ENCODE results near the gene NPTXR. TPM values are rescaled to one million over a fixed set of nuclear protein-coding genes. Genes with fewer than 3 reads are reported as not detected.

NPTXR gene
- total and polyA plus RNA-seq, 4 donors = 0.05 to 0.45 (median 0.16) TPM

DNA sequence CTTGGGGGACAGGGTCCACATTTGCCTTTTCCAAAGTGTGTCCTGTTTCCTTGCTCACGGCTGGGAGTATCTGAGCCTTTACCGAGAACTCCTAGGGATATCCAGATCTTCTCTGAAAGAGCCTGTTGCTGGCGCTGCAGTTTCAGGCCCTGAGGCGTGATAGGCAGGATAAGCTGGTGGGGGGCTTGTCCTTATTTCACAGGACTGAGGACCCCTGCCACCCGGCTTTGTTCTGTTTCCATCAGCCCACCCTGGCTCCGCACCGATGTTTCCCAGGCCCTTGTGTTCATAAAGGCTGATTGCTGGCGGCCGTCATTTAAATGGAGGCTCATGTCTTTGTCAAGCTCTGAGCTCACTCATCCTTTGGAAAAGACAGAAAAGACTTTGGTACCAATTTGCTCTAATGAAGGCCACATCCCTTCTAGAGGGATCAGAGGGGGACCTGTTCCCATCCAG, 9.4 kb upstream of the NPTXR start:
- Histone ChIP-seq H3K9me3 (ENCODE audit: control insufficient read depth in 4 of 4, low read length in 3 of 4) (no peaks in the 10 kb centered on the region), H3K36me3 (ENCODE audit: control insufficient read depth in 4 of 4, insufficient read depth in 3 of 4, low read depth in 1 of 4, low read length in 3 of 4) (no peaks in the 10 kb centered on the region), H3K4me1 (ENCODE audit: control insufficient read depth in 4 of 4, insufficient read depth in 4 of 4, low read length in 3 of 4) (no peaks in the 10 kb centered on the region), H3K27me3 (ENCODE audit: control insufficient read depth in 4 of 4, insufficient read depth in 4 of 4, low read length in 3 of 4) (peaks cover 0 to 3% (median 1%) of the 10 kb centered on the region in 4 donors), H3K4me3 (ENCODE audit: low read depth in 1 of 3, low read length in 3 of 3) (no peak overlapping the region), H3K9ac (ENCODE audit: low read depth in 1 of 2, low read length in 2 of 2) (no peak overlapping the region), H3K27ac (ENCODE audit: low read depth in 1 of 2, low read length in 2 of 2) (no peak overlapping the region)
- no peak for DNase-seq (ENCODE audit: low spot score)
- TF ChIP-seq GABPA (IDR thresholded peaks at IDR 0.05 in 1 of 2, conservative IDR thresholded peaks at IDR 0.05 in 1 of 2) = no peak
- no peak for TF ChIP-seq NR2F2 (IDR thresholded peaks at IDR 0.05)
- TF ChIP-seq, protein P1, sequence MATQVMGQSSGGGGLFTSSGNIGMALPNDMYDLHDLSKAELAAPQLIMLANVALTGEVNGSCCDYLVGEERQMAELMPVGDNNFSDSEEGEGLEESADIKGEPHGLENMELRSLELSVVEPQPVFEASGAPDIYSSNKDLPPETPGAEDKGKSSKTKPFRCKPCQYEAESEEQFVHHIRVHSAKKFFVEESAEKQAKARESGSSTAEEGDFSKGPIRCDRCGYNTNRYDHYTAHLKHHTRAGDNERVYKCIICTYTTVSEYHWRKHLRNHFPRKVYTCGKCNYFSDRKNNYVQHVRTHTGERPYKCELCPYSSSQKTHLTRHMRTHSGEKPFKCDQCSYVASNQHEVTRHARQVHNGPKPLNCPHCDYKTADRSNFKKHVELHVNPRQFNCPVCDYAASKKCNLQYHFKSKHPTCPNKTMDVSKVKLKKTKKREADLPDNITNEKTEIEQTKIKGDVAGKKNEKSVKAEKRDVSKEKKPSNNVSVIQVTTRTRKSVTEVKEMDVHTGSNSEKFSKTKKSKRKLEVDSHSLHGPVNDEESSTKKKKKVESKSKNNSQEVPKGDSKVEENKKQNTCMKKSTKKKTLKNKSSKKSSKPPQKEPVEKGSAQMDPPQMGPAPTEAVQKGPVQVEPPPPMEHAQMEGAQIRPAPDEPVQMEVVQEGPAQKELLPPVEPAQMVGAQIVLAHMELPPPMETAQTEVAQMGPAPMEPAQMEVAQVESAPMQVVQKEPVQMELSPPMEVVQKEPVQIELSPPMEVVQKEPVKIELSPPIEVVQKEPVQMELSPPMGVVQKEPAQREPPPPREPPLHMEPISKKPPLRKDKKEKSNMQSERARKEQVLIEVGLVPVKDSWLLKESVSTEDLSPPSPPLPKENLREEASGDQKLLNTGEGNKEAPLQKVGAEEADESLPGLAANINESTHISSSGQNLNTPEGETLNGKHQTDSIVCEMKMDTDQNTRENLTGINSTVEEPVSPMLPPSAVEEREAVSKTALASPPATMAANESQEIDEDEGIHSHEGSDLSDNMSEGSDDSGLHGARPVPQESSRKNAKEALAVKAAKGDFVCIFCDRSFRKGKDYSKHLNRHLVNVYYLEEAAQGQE (IDR thresholded peaks at IDR 0.05) = no peak
- no peak for TF ChIP-seq JUND (IDR thresholded peaks at IDR 0.05)
- no peak for TF ChIP-seq FOXA2 (IDR thresholded peaks at IDR 0.05)
- TF ChIP-seq RAD21 (IDR thresholded peaks at IDR 0.05) = no peak
- no peak for TF ChIP-seq HNF4G (IDR thresholded peaks at IDR 0.05)
- TF ChIP-seq SP1 (IDR thresholded peaks at IDR 0.05) = no peak
- no peak for TF ChIP-seq TAF1 (conservative IDR thresholded peaks at IDR 0.05)
- TF ChIP-seq EGR1 (IDR thresholded peaks at IDR 0.05; ENCODE audit: low read depth in 2 of 2) = no peak
- TF ChIP-seq HNF4A (conservative IDR thresholded peaks at IDR 0.05) = no peak
- TF ChIP-seq, protein P2, sequence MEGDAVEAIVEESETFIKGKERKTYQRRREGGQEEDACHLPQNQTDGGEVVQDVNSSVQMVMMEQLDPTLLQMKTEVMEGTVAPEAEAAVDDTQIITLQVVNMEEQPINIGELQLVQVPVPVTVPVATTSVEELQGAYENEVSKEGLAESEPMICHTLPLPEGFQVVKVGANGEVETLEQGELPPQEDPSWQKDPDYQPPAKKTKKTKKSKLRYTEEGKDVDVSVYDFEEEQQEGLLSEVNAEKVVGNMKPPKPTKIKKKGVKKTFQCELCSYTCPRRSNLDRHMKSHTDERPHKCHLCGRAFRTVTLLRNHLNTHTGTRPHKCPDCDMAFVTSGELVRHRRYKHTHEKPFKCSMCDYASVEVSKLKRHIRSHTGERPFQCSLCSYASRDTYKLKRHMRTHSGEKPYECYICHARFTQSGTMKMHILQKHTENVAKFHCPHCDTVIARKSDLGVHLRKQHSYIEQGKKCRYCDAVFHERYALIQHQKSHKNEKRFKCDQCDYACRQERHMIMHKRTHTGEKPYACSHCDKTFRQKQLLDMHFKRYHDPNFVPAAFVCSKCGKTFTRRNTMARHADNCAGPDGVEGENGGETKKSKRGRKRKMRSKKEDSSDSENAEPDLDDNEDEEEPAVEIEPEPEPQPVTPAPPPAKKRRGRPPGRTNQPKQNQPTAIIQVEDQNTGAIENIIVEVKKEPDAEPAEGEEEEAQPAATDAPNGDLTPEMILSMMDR (IDR thresholded peaks at IDR 0.05; ENCODE audit: low read depth, low read length, missing input control) = no peak
- no peak for TF ChIP-seq YY1 (IDR thresholded peaks at IDR 0.05)
- TF ChIP-seq RXRA (IDR thresholded peaks at IDR 0.05) = no peak
- no peak for TF ChIP-seq FOXA1 (IDR thresholded peaks at IDR 0.05)
- TF ChIP-seq, protein P3, sequence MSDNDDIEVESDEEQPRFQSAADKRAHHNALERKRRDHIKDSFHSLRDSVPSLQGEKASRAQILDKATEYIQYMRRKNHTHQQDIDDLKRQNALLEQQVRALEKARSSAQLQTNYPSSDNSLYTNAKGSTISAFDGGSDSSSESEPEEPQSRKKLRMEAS (IDR thresholded peaks at IDR 0.05) = no peak
- TF ChIP-seq, protein P4, sequence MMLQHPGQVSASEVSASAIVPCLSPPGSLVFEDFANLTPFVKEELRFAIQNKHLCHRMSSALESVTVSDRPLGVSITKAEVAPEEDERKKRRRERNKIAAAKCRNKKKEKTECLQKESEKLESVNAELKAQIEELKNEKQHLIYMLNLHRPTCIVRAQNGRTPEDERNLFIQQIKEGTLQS (IDR thresholded peaks at IDR 0.05) = no peak
- 65% methylated on average over 9 of the region's 9 CpGs for WGBS

DNA sequence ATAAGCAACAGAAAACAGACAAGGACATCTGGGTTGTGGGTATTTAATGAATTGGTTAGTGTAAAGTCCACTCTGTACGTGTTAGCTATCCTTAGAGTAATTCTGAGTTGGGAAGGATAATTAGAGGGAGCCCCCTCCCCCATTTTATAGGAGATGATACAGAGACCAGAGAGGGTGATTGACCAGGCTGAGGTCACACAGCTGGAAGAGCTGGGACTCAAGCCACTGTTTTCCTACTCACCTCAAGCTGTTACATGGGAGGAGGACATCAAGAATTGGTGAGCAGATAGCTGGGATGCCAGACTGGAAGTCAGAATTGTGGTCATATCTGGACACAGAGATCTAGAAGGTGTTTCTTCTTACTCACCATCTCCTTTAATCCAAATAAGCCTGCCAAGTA, 8.7 kb upstream of the NPTXR start:
- Histone ChIP-seq H3K27ac (ENCODE audit: low read depth in 1 of 2, low read length in 2 of 2) (no peak overlapping the region), H3K9ac (ENCODE audit: low read depth in 1 of 2, low read length in 2 of 2) (no peak overlapping the region), H3K27me3 (ENCODE audit: control insufficient read depth in 4 of 4, insufficient read depth in 4 of 4, low read length in 3 of 4) (peaks cover 0 to 3% (median 1%) of the 10 kb centered on the region in 4 donors), H3K36me3 (ENCODE audit: control insufficient read depth in 4 of 4, insufficient read depth in 3 of 4, low read depth in 1 of 4, low read length in 3 of 4) (no peaks in the 10 kb centered on the region), H3K4me1 (ENCODE audit: control insufficient read depth in 4 of 4, insufficient read depth in 4 of 4, low read length in 3 of 4) (no peaks in the 10 kb centered on the region), H3K4me3 (ENCODE audit: low read depth in 1 of 3, low read length in 3 of 3) (no peak overlapping the region), H3K9me3 (ENCODE audit: control insufficient read depth in 4 of 4, low read length in 3 of 4) (no peaks in the 10 kb centered on the region)
- WGBS = 87% methylated on average over 1 of the region's 1 CpG
- no peak for DNase-seq (ENCODE audit: low spot score)
- TF ChIP-seq SP1 (IDR thresholded peaks at IDR 0.05) (no peak), HNF4G (IDR thresholded peaks at IDR 0.05) (no peak), FOXA1 (IDR thresholded peaks at IDR 0.05) (no peak), GABPA (IDR thresholded peaks at IDR 0.05 in 1 of 2, conservative IDR thresholded peaks at IDR 0.05 in 1 of 2) (no peak), YY1 (IDR thresholded peaks at IDR 0.05) (no peak), JUND (IDR thresholded peaks at IDR 0.05) (no peak), HNF4A (conservative IDR thresholded peaks at IDR 0.05) (no peak), EGR1 (IDR thresholded peaks at IDR 0.05; ENCODE audit: low read depth in 2 of 2) (no peak)
- TF ChIP-seq, protein P5, sequence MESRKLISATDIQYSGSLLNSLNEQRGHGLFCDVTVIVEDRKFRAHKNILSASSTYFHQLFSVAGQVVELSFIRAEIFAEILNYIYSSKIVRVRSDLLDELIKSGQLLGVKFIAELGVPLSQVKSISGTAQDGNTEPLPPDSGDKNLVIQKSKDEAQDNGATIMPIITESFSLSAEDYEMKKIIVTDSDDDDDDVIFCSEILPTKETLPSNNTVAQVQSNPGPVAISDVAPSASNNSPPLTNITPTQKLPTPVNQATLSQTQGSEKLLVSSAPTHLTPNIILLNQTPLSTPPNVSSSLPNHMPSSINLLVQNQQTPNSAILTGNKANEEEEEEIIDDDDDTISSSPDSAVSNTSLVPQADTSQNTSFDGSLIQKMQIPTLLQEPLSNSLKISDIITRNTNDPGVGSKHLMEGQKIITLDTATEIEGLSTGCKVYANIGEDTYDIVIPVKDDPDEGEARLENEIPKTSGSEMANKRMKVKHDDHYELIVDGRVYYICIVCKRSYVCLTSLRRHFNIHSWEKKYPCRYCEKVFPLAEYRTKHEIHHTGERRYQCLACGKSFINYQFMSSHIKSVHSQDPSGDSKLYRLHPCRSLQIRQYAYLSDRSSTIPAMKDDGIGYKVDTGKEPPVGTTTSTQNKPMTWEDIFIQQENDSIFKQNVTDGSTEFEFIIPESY (IDR thresholded peaks at IDR 0.05) = no peak
- TF ChIP-seq, protein P2 (IDR thresholded peaks at IDR 0.05; ENCODE audit: low read depth, low read length, missing input control) = no peak
- TF ChIP-seq, protein P1 (IDR thresholded peaks at IDR 0.05) = no peak

Data from liver (tissue), 9 donors.